NCI-H82 treated with DMSO at 0.1 percent for 48 hours (cell line): ENCODE data around the gene CTNNAL1.
"Not testable (repeated sequence)": the region's sequence is repeated elsewhere in the genome, so short reads cannot be mapped to it uniquely, and the experiment has no call there.

ENCODE experiments used
- DNase-seq: peaks from one replicate; lab custom pipeline; 2025; ENCODE audit not compliant: unreplicated experiment; lab: John Stamatoyannopoulos, UW

CTNNAL1 gene

GRCh38 chr9:108934323-108934893, 78.9 kb downstream of the CTNNAL1 start, which contains the start of gene ABITRAM:
Gene ABITRAM, plus strand, starts transcription at chr9:108934400. Its CDS starts 87 bp downstream, at chr9:108934487.
- peak; percentile 57 for DNase-seq

DNA sequence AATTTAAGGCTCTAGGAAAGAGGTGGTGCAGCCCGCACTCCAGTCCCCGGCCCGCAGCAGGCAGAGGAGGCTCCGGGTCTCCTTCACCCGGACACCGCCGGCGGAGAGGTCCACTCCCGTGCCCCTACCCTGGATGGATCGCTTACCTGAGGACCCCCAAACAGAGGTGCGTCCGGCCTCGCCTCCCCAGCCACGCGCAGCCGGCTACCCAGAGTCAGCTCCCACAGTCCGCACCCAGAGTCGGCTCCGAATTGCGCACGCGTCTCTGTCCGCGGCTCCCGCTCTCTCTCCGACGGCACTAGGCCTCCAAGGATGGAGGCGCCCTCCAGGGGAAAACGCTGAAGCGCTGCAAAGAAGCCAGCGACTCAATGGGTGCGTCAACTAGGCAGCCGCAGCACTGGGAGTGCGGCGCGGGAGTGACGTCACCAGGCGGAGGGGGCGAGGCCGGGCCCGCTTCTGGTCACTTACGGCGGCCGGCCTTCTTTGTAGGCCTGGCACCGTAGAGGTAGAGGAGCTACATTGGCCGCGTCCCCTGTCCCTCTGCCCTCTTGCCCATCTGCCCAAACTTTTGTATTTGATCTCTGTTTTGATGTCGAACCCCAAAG, 79.5 kb downstream of the CTNNAL1 start, which contains the start of gene ELP1:
ELP1 (minus strand) TSS at position 407 of the 605 bp plus-strand sequence. CDS start 2,978 bp downstream, outside the sequence.
- DNase-seq, result peak; percentile 73

DNA sequence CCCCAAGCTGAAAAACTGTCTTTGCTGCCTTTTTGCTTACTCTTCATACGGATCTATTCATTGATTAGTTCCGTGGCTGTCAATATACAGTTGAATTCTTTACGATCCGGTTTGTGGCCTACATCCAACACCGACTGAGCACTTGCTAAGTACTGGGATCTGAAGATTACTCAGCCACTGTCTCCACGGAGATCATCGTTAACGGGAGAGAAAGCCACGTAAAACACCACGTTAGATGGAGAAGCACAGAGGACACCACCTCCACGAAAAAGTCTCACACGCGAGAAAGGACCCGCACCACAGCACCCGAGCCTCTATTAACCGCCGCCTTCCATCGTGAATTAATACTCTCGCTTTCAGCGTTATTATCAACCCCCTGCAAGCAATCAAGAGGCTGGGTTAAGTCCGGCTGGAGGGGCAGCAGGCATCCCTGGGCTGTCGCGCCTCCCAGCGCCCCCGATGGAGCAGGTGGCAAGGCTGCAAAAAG, 80.0 kb downstream of the CTNNAL1 start:
- no peak for DNase-seq

GRCh38 chr9:108928386-108928785, 84.9 kb downstream of the CTNNAL1 start:
- no peak for DNase-seq

DNA sequence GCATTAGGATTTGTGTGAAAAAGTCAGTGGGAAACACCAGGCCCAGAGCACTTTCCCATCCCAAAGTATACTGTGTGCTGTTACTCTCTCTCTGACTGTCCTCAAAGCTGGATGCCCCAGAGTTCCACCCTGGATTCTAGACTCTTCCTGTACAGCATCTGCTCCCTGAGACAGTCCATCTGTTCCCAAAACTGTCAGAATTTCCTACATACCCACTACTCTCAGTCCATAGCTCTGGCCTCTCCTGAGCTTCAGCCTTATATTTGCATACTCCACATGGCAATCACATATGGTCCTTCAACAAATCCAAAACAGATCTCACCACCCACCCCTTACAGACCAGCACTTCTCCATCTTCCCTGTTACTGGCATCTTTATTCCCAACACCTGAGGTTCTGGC, 88.8 kb downstream of the CTNNAL1 start:
- DNase-seq, result no peak

DNA sequence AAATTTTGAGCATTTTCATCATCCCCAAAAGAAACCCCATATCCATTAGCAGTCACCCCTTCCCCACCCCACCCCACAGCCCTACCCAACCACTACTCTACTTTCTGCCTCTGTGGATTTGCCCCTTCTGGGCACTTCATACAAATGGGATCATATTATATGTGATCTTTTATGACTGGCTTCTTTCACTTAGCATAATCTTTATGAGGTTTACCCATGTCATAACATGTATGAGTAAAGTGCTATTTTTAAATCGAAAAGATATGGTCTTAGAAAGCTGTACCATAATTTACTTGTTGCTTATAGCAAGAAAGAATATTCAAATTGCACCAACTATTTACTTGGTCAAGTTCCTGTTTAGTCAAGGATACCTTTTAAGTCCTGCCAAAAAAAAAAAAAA, 92.1 kb downstream of the CTNNAL1 start:
- no peak for DNase-seq

- DNase-seq, result not testable (repeated sequence)
Measured at GRCh38 chr9:108920401-108920800, 92.9 kb downstream of the CTNNAL1 start.

DNA sequence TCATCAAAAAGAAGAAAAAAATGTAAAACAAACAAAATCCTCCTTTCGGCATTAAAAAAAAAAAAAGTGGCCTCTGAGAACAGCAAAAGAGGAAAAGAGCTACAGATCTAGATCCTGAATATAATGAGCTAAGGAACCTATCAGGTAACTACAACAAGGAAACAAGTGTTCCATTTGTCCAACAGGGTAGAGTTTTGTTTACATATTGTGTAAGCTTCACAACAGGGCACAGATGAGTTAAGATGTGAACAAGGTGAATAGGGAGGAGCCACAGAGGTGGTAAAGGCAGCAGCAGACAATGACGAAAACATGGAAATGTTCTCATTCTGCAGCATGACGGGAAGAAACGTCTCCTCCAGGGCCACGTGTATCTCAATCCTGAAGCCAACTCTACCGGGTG, 93.8 kb downstream of the CTNNAL1 start:
- no peak for DNase-seq

DNA sequence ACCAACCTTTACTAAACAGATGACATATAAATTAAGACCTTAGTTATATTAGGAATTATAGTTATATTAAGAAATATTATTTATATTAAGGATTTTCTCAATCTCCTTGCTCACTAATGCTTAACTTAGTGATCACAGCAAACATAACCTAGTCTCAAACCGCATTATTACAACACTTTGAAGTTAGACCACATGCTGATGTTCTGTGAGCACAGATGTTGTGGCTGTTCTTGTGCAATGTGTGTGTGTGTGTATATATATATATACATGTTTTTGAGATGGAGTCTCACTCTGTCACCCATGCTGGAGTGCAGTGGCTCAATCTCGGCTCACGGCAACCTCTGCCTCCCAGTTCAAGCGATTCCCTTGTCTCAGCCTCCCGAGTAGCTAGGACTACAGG, 99.9 kb downstream of the CTNNAL1 start:
- no peak for DNase-seq

DNA sequence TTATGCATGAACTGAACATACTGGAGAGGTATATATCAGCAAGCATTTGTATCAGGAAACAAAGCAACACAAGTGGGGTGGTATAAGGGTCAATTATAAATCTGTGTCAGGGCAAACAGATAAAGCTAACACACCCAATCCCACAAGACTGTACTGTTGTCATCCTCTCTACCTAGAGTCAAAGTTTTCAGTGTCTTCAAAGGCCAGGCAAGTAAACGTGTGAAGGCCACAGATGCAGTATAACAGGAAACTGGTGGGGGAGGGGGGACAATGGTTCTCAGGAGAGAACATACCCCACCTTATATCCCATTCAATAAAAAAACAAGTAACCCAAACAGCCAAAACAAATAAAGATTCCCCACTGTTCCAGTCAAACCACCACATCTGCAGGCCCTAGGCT, 101.5 kb downstream of the CTNNAL1 start:
- DNase-seq, result no peak

- no peak for DNase-seq
Measured at GRCh38 chr9:108910914-108911313, 102.4 kb downstream of the CTNNAL1 start.

GRCh38 chr9:108910402-108910801, 102.9 kb downstream of the CTNNAL1 start:
- no peak for DNase-seq

DNA sequence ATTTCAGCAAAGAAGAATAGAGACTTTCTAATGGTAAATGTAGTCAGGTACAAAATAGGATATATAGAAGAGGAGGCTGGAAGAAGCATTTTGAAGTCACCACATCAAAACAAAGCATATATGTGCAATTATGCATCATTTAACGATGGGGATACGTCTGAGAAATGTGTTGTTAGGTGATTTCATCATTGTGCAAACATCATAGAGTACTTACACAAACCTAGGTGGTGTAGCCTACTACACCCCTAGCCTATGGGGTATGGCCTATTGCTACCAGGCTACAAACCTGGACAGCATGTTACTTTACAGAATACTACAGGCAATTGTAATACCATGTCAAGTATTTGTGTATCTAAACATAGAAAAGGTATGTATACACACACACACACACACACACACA, 107.8 kb downstream of the CTNNAL1 start:
- no peak for DNase-seq

DNA sequence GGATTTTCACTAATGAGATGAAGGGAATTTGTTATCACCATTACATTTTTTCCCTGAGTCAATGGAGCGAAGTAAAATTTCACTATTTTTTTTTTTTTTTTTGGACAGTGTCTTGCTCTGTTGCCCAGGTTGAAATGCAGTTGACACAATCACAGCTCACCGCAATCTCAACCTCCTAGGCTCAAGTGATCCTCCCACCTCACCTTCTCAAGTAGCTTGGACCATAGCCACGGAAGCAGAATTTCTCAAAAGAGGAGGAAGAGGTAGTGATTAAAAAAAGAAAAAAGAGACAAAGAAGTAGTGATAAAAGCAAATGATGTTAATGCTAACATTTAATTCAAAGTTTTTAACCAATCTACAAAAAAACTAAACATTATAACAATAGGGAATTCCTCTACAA, 109.1 kb downstream of the CTNNAL1 start:
- no peak for DNase-seq

GRCh38 chr9:108903420-108904103, 109.7 kb downstream of the CTNNAL1 start:
- no peak for DNase-seq

DNA sequence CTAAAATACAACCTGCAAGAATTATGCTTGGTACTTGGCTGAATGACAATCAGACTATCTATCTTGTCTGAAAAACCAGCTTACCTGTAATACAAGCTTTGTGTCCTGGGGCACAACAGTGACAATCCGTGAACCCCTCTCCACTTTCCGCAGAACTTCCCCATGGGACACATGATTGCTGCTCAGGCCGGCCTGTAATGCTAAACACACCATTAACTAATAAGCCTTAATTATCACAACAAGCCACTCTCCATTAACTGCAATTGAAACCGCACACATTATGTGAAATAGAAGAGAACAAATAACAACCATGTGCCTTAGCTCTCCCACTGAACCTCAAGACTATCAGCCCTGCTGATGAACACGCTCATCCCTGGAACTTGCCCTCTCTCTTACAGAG, 113.1 kb downstream of the CTNNAL1 start:
- DNase-seq, result no peak

- not testable (repeated sequence) for DNase-seq
Measured at GRCh38 chr9:108899023-108899695, 114.1 kb downstream of the CTNNAL1 start.

- DNase-seq, result no peak
Measured at GRCh38 chr9:108897324-108898096, 115.8 kb downstream of the CTNNAL1 start.

DNA sequence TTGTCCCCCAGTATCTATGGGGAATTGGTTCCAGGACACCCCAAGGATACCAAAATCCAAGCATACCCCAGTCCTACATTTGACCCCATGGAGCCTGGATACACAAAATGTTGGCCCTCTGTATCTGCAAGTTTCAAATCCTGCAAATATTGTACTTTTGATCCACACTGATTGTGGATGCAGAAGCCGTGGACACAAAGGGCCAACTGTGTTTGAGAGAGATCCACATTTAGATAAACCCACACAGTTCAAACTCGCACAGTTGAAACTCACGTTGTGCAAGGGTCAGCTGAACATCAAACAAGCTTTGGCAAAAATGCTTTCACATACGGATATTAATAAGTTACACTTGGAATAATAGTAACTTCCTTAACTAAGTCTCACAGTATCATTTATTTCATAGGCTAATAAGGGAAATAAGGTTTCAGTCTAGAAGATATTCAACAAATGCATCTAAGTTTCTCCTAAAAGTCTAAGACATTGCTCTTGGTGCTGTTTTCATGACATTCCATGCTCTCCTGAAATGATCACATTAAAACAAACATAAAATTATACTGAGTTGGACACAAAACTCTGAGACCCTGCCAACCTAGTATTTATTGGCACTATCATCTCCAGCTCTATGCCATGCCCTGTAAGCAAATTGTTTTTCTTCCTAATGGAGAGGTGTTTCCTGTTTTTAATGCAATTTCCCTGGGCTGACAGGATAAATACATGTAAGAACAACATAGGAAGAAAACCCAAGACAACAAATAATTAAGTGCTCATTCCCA, 118.9 kb downstream of the CTNNAL1 start:
- no peak for DNase-seq
